Neutrophil (primary cell): Measurements from ENCODE around the gene DENR.
A peak's percentile ranks its signal among the peaks of the same experiment; 100 is the strongest.
"Not testable (repeated sequence)": the region's sequence is repeated elsewhere in the genome, so short reads cannot be mapped to it uniquely, and the experiment has no call there.

Experiments
- H3K27ac ChIP-seq: fragments of 200-600 bp; sonication (generic); 2 replicates; pipeline ENCODE4 v1.5.1; 2016; ENCODE audit warnings: mild to moderate bottlenecking, moderate library complexity
- H3K27me3 ChIP-seq: fragments of 200-600 bp; sonication (generic); 2 replicates; pipeline ENCODE4 v1.6.0; 2016; ENCODE audit warnings: mild to moderate bottlenecking
- H3K36me3 ChIP-seq: fragments of 200-600 bp; sonication (generic); 2 replicates; pipeline ENCODE4 v1.5.1; 2017
- H3K4me1 ChIP-seq, 2 experiments: fragments of 200-600 bp in 1 of 2; sonication (generic) in 1 of 2; 1 replicate in 1 of 2; 2 replicates in 1 of 2; pipeline versions ENCODE4 v1.5.1 to v1.6.1; 2013 to 2016; ENCODE audit warnings: low read depth in 1 of 2, low read length in 1 of 2, mild to moderate bottlenecking in 1 of 2, moderate library complexity in 1 of 2; ENCODE audit not compliant: control insufficient read depth in 1 of 2, insufficient read depth in 1 of 2
- H3K4me3 ChIP-seq, 2 experiments: fragments of 200-600 bp in 1 of 2; sonication (generic) in 1 of 2; 1 replicate in 1 of 2; 2 replicates in 1 of 2; pipeline ENCODE4 v1.5.1; 2013 to 2016; ENCODE audit warnings: low read depth in 1 of 2, low read length in 1 of 2, mild to moderate bottlenecking in 1 of 2, moderate library complexity in 1 of 2
- H3K9me3 ChIP-seq: fragments of 200-600 bp; sonication (generic); 2 replicates; pipeline ENCODE4 v1.5.1; 2016
- TF ChIP-seq, protein P1 (sequence below): fragments of 200-600 bp; sonication (generic); IDR thresholded peaks from 2 replicates; pipeline ENCODE4 v1.5.1; 2016; ENCODE audit warnings: antibody characterized with exemption

DENR gene, protein sequence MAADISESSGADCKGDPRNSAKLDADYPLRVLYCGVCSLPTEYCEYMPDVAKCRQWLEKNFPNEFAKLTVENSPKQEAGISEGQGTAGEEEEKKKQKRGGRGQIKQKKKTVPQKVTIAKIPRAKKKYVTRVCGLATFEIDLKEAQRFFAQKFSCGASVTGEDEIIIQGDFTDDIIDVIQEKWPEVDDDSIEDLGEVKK

GRCh38 chr12:122752464-122753318 is at the start of gene DENR:
DENR (plus strand) TSS chr12:122752824; CDS start chr12:122753702, 878 bp downstream.
- H3K4me1 ChIP-seq: peaks cover 53 to 56% of the 10 kb centered on the region in 2 experiments
- no peaks in the 10 kb centered on the region for H3K27me3 ChIP-seq
- peak within 1 kb of the TSS; percentile 78 to 80 for H3K4me3 ChIP-seq
- peaks cover 32% of the 10 kb centered on the region for H3K36me3 ChIP-seq
- H3K9me3 ChIP-seq: no peaks in the 10 kb centered on the region
- peak within 1 kb of the TSS; percentile 85 for H3K27ac ChIP-seq
- TF ChIP-seq, protein P1, sequence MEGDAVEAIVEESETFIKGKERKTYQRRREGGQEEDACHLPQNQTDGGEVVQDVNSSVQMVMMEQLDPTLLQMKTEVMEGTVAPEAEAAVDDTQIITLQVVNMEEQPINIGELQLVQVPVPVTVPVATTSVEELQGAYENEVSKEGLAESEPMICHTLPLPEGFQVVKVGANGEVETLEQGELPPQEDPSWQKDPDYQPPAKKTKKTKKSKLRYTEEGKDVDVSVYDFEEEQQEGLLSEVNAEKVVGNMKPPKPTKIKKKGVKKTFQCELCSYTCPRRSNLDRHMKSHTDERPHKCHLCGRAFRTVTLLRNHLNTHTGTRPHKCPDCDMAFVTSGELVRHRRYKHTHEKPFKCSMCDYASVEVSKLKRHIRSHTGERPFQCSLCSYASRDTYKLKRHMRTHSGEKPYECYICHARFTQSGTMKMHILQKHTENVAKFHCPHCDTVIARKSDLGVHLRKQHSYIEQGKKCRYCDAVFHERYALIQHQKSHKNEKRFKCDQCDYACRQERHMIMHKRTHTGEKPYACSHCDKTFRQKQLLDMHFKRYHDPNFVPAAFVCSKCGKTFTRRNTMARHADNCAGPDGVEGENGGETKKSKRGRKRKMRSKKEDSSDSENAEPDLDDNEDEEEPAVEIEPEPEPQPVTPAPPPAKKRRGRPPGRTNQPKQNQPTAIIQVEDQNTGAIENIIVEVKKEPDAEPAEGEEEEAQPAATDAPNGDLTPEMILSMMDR: peak; percentile 98

GRCh38 chr12:122702890-122703611 is 49.6 kb upstream of the DENR start, which contains the start of gene HCAR2:
HCAR2 (minus strand) TSS chr12:122703357; CDS start chr12:122703283, 74 bp downstream.
- Histone ChIP-seq H3K4me1 (peaks cover 29 to 30% of the 10 kb centered on the region in 2 experiments), H3K27ac (peak within 1 kb of the TSS; percentile 91), H3K4me3 (peak within 1 kb of the TSS; percentile 66 to 90)
- H3K36me3 ChIP-seq, H3K9me3 ChIP-seq, H3K27me3 ChIP-seq: not testable (repeated sequence)

GRCh38 chr12:122703841-122704240 is 48.8 kb upstream of the DENR start:
- H3K27me3 ChIP-seq, H3K36me3 ChIP-seq, H3K9me3 ChIP-seq: not testable (repeated sequence)
- Histone ChIP-seq H3K4me1 (peaks cover 29 to 30% of the 10 kb centered on the region in 2 experiments), H3K27ac (peak overlapping the region; percentile 91), H3K4me3 (peak overlapping the region; percentile 66 to 90)

GRCh38 chr12:122709287-122709686 is 43.3 kb upstream of the DENR start:
- H3K27me3 ChIP-seq, H3K9me3 ChIP-seq, H3K4me3 ChIP-seq, H3K36me3 ChIP-seq, H3K27ac ChIP-seq: not testable (repeated sequence)
- peaks cover 13 to 19% of the 10 kb centered on the region in 2 experiments for H3K4me1 ChIP-seq

DNA sequence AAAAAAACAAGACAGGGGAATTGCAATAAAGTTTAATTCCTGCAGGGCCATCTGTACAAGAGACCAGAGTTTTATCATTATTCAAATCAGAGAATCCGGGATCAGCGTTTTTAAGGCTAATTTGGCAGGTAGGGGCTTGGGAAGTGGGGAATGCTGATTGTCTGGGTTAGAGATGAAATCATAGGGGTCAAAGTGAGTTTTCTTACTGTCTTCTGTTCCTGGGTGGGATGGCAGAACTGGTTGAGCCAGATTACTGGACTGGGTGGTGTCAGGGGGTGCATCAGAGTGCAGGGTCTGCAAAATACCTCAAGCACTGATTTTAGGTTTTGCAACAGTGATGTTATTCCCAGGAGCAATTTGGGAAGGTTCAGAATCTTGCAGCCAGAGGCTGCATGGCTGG is 42.3 kb upstream of the DENR start:
- H3K4me1 ChIP-seq: peaks cover 13 to 18% of the 10 kb centered on the region in 2 experiments
- not testable (repeated sequence) for H3K27me3 ChIP-seq, H3K9me3 ChIP-seq, H3K36me3 ChIP-seq, H3K27ac ChIP-seq, H3K4me3 ChIP-seq

- peak overlapping the region; percentile 37 to 41 for H3K4me3 ChIP-seq
- H3K27me3 ChIP-seq, H3K36me3 ChIP-seq, H3K9me3 ChIP-seq: not testable (repeated sequence)
- peaks cover 13 to 23% of the 10 kb centered on the region in 2 experiments for H3K4me1 ChIP-seq
- H3K27ac ChIP-seq: peak overlapping the region; percentile 45
Observed at GRCh38 chr12:122711266-122711665, 41.4 kb upstream of the DENR start.

GRCh38 chr12:122713491-122714188 is 39.0 kb upstream of the DENR start:
- Histone ChIP-seq H3K4me1 (peaks cover 19 to 34% of the 10 kb centered on the region in 2 experiments), H3K4me3 (peak overlapping the region; percentile 70 to 92)
- not testable (repeated sequence) for H3K9me3 ChIP-seq, H3K27me3 ChIP-seq, H3K27ac ChIP-seq, H3K36me3 ChIP-seq

DNA sequence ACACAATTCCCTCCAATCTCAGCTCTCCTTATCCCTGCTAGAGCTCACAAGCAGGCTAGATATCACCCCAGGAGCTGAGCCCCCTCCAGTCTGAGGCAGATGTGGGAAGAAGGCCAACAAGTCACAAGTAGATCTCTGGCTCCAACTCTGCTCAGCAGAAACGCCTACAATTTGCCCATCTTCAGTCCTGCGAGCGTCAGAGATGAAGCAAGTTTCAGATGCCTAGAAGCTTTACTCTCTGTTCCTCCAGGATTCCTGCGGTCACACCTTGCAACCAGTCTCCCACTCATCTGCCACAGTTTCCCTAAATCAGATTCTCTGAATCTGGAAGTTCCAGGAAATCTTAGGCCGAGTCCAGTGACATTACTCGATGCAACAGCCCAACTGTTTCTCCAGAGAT is 37.4 kb upstream of the DENR start:
- Histone ChIP-seq H3K4me1 (peaks cover 19 to 36% of the 10 kb centered on the region in 2 experiments), H3K27ac (peak overlapping the region; percentile 39), H3K4me3 (peak overlapping the region; percentile 70 to 92)
- not testable (repeated sequence) for H3K9me3 ChIP-seq, H3K36me3 ChIP-seq, H3K27me3 ChIP-seq

GRCh38 chr12:122716658-122717057 is 36.0 kb upstream of the DENR start, which contains the start of gene HCAR3:
HCAR3 (minus strand) TSS chr12:122716811; CDS start chr12:122716737, 74 bp downstream.
- not testable (repeated sequence) for H3K9me3 ChIP-seq, H3K36me3 ChIP-seq, H3K27me3 ChIP-seq
- peak within 1 kb of the TSS; percentile 70 to 92 for H3K4me3 ChIP-seq
- H3K27ac ChIP-seq: peak within 1 kb of the TSS; percentile 89
- peaks cover 7 to 25% of the 10 kb centered on the region in 2 experiments for H3K4me1 ChIP-seq
